Measurements from ENCODE around the gene CEP55.

DNA sequence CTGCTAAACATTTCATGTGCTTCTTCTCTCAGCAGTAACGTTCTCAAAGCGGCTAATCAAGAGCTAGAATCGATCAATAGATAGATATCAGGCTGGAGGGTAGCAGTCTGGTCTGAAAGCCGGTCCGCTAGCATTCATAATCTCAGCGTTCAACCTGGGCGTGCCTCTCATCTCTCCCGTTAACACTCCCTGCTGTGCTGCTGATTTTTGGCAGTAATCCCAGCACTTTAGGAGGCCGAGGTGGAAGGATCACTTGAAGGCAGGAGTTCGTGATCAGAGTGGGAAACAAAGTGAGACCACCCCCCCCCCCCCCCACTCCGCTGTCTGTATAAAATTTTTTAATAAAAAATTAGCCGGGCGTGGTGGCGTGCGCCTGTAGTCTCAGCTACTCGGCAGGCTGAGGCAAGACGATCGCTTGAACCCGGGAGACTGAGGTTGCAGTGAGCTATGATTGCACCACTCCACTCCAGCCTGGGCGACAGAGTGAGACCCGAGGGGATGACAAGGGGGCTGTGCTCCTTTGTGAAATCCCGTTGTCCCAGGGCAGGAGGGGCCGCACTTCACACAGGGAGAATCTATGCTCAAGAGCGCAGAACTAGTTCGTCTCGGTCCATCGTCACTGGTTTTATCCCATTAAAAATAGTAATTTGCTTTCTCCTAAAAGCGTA lies 624 bp upstream of the CEP55 start:
- TF ChIP-seq PPARA (CRISPR knock-in tag; IDR thresholded peaks at IDR 0.05; ENCODE audit: borderline replicate concordance) = no peak
- TF ChIP-seq OSR1 (CRISPR knock-in tag; IDR thresholded peaks at IDR 0.05) = no peak

Measured in SK-N-SH treated with all-trans-retinoic acid at 6 μM for 48 hours (cell line).